ENCODE results near the gene NTMT2. TPM values are rescaled to one million over a fixed set of nuclear protein-coding genes. Genes with fewer than 3 reads are reported as not detected.
"Not testable (repeated sequence)": the region's sequence is repeated elsewhere in the genome, so short reads cannot be mapped to it uniquely, and the experiment has no call there.

The NTMT2 gene
- not detected for polyA plus RNA-seq (2013, experiment 1 of 2)
- 0.07 TPM for polyA plus RNA-seq (2013, experiment 2 of 2)

DNA sequence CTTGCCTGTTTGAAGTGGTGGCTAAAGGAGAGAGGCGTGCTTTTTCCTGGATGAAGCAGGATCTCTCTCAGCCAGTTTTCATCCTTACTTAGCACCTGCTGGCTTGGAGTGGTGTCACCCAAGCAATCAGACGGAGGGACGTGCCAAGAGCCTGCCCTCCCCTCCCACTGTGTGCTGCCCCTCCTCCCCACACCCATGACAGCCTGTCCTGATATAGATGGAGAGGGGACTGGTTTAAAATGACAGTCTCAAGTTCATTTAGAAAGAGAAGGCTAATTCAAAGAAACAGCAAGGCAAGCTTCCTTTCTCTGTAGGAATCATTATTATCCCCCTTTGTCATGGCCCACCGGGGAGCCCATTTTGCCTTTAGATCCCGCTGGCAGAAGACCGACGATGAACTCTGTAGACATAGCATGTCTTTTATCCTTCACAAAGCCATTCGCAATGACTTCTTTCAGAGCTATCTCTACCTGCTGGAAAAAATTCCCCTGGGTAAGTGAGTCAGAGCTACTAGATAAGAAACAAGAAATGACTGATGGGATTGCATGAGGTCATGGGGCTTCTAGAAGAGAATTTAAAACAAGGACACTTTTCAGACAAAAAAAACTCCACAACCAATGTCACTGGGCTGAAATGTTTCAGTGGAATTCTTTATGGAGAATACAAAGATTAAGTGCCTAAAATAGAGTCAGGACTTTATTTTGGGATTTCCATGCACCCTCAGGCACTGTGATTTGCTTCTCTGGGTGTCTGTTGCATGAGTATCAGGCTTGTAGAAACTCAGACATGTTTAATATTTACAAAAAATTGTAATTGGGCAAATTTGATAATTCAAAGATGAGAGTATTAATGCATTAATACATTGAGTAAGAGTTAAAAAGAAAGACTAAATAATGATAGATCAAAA is at the start of gene NTMT2:
Gene NTMT2 (plus strand): TSS at position 190 of the 907 bp plus-strand sequence. CDS start 149 bp downstream, at position 339.
- no CpG with 5 or more reads among the region's 8 CpGs for WGBS (ENCODE audit: extremely low coverage, insufficient coverage, low lambda C conversion rate)
- Histone ChIP-seq H2BK15ac (replicated peaks; ENCODE audit: low read depth) (no peak within 1 kb of the TSS), H3K79me1 (ENCODE audit: low read length) (no peaks in the 10 kb centered on the region), H3K56ac (ENCODE audit: low read length) (no peak within 1 kb of the TSS), H3K23ac (ENCODE audit: low read length) (no peak within 1 kb of the TSS), H3K4me3 (ENCODE audit: low read length) (no peak within 1 kb of the TSS), H3K4ac (ENCODE audit: low read depth, low read length) (no peak within 1 kb of the TSS), H2BK5ac (ENCODE audit: low read length) (no peak within 1 kb of the TSS), H3K9ac (ENCODE audit: low read length) (no peak within 1 kb of the TSS), H2BK120ac (ENCODE audit: low read depth, low read length) (no peak within 1 kb of the TSS), H4K5ac (ENCODE audit: low read length) (no peak within 1 kb of the TSS), H2AK5ac (ENCODE audit: low read length) (no peak within 1 kb of the TSS), H3K27me3 (ENCODE audit: insufficient read depth, low read length, poor library complexity) (no peaks in the 10 kb centered on the region), H3K79me2 (ENCODE audit: control insufficient read depth, insufficient read depth, low read length) (no peaks in the 10 kb centered on the region), H3K4me2 (ENCODE audit: low read length) (no peak within 1 kb of the TSS), H3K18ac (ENCODE audit: low read length) (no peak within 1 kb of the TSS), H3K36me3 (ENCODE audit: control insufficient read depth, insufficient read depth, low read length) (no peaks in the 10 kb centered on the region), H3K27ac (ENCODE audit: low read depth, low read length) (no peak within 1 kb of the TSS), H4K8ac (ENCODE audit: low read depth, low read length) (no peak within 1 kb of the TSS), H3K4me1 (ENCODE audit: control insufficient read depth, low read depth, low read length) (peaks cover 4% of the 10 kb centered on the region)
- DNase-seq = peak; percentile 94

DNA sequence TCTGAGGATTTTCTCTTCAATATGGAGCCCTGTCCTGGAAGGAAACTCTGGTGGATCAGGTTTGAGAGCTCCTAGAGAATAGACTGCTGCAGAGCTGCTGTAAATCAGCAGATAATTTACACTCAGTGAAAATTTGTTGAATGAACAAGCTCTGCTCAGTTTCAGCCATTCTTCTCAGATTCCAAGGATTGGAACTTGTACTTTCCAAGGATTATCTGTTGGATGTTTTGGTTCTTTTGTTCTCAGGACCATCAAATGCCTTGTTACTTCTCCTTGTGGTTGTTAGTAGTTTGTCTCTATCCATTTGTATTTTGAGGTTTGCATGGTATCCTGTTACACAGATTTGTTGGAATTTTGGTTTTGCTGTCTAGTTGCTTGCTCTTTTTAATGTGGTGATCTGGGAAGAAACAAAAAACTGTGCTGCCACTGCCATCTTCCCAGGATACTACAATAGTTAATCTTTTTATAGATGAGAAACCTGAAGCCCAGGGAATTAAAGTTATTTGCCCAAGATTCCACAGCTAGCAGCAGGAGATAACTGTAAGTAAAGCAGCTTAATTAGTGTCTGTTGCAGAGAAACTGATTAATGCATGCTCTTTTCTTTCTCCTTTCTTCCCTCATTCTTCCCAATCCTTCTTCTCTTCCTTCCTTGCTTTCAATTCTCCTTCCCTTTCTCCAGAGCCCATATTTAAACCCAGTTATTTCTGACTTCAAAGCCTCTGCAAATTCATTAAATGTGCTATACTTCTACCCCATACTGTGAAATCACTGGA is 49.6 kb upstream of the NTMT2 start:
- Histone ChIP-seq H3K4me2 (ENCODE audit: low read length) (no peak overlapping the region), H3K36me3 (ENCODE audit: control insufficient read depth, insufficient read depth, low read length) (no peaks in the 10 kb centered on the region), H3K79me1 (ENCODE audit: low read length) (no peaks in the 10 kb centered on the region), H3K27me3 (ENCODE audit: insufficient read depth, low read length, poor library complexity) (no peaks in the 10 kb centered on the region), H4K8ac (ENCODE audit: low read depth, low read length) (no peak overlapping the region), H3K4me1 (ENCODE audit: control insufficient read depth, low read depth, low read length) (no peaks in the 10 kb centered on the region), H2BK120ac (ENCODE audit: low read depth, low read length) (no peak overlapping the region), H4K5ac (ENCODE audit: low read length) (no peak overlapping the region), H3K4ac (ENCODE audit: low read depth, low read length) (no peak overlapping the region), H2AK5ac (ENCODE audit: low read length) (no peak overlapping the region), H2BK5ac (ENCODE audit: low read length) (no peak overlapping the region), H3K56ac (ENCODE audit: low read length) (no peak overlapping the region), H3K79me2 (ENCODE audit: control insufficient read depth, insufficient read depth, low read length) (no peaks in the 10 kb centered on the region), H3K18ac (ENCODE audit: low read length) (no peak overlapping the region), H3K27ac (ENCODE audit: low read depth, low read length) (no peak overlapping the region), H3K4me3 (ENCODE audit: low read length) (no peak overlapping the region), H2BK15ac (replicated peaks; ENCODE audit: low read depth) (no peak overlapping the region), H3K23ac (ENCODE audit: low read length) (no peak overlapping the region), H3K9ac (ENCODE audit: low read length) (no peak overlapping the region)
- DNase-seq = peak; percentile 2

DNA sequence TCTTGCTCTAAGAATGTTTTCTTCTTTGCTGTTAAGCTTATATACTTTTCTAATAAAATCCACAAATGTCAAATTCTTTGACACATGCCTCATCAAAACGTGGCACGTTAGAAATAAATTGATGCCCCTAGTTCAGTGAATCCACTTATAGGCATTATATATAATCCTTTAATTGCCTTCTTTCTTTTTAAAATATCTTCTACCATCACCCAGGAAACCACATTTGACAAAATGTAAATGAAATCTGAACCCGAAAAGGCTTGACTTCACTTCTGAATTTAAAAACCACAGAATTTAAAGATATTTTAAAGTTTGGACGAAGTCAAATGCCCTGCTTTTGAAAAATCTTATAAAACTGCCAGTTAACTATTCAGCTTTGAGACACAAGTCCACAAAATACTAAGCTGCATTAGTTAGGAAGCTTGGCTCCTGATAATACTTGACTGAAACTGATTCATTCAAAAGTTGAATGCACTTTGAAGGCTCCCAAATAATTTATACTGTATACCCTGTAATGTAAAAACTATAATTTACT is 48.9 kb upstream of the NTMT2 start:
- H3K23ac ChIP-seq (ENCODE audit: low read length) = no peak overlapping the region
- H2BK120ac ChIP-seq (ENCODE audit: low read depth, low read length) = no peak overlapping the region
- no peak overlapping the region for H4K5ac ChIP-seq (ENCODE audit: low read length)
- H3K36me3 ChIP-seq (ENCODE audit: control insufficient read depth, insufficient read depth, low read length) = no peaks in the 10 kb centered on the region
- H3K56ac ChIP-seq (ENCODE audit: low read length) = no peak overlapping the region
- no peak overlapping the region for H4K8ac ChIP-seq (ENCODE audit: low read depth, low read length)
- no peak overlapping the region for H2BK15ac ChIP-seq (replicated peaks; ENCODE audit: low read depth)
- H3K79me1 ChIP-seq (ENCODE audit: low read length) = no peaks in the 10 kb centered on the region
- no peak overlapping the region for H3K4me3 ChIP-seq (ENCODE audit: low read length)
- no peaks in the 10 kb centered on the region for H3K27me3 ChIP-seq (ENCODE audit: insufficient read depth, low read length, poor library complexity)
- H2AK5ac ChIP-seq (ENCODE audit: low read length) = no peak overlapping the region
- no peak overlapping the region for H3K4ac ChIP-seq (ENCODE audit: low read depth, low read length)
- no peak overlapping the region for H3K18ac ChIP-seq (ENCODE audit: low read length)
- H3K79me2 ChIP-seq (ENCODE audit: control insufficient read depth, insufficient read depth, low read length) = no peaks in the 10 kb centered on the region
- H3K4me2 ChIP-seq (ENCODE audit: low read length) = no peak overlapping the region
- no peak overlapping the region for H3K27ac ChIP-seq (ENCODE audit: low read depth, low read length)
- H3K9ac ChIP-seq (ENCODE audit: low read length) = no peak overlapping the region
- no peak overlapping the region for H2BK5ac ChIP-seq (ENCODE audit: low read length)
- WGBS (ENCODE audit: extremely low coverage, insufficient coverage, low lambda C conversion rate) = no CpG with 5 or more reads among the region's 4 CpGs
- no peak for DNase-seq
- H3K4me1 ChIP-seq (ENCODE audit: control insufficient read depth, low read depth, low read length) = no peaks in the 10 kb centered on the region

DNA sequence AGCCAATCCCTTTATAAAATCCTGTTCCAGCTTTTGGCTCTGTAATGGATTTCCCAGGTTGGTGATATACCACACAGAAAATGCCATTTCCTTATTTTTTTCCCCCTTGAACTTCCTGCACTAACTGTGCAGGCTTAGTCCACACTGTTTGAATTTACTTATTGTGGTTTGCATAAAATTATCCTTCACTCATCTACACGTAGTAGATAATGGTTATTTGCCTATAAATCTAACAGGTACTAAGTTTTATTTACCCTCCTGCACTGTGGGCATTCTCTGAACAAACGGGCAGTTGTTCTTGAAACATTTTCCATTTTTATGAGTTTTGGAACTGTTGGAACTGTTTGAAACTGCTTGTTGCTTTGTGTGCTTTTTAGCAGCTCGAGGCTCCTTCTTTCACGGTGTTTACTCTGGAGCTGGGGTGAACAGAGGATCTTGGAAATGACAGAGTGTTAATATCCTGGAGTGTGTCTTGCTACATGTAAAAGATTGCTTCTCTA is 48.3 kb upstream of the NTMT2 start:
- Histone ChIP-seq H3K36me3 (ENCODE audit: control insufficient read depth, insufficient read depth, low read length) (no peaks in the 10 kb centered on the region), H3K56ac (ENCODE audit: low read length) (no peak overlapping the region), H4K5ac (ENCODE audit: low read length) (no peak overlapping the region), H3K79me1 (ENCODE audit: low read length) (no peaks in the 10 kb centered on the region), H3K4ac (ENCODE audit: low read depth, low read length) (no peak overlapping the region), H3K23ac (ENCODE audit: low read length) (no peak overlapping the region), H2BK120ac (ENCODE audit: low read depth, low read length) (no peak overlapping the region), H3K4me3 (ENCODE audit: low read length) (no peak overlapping the region), H3K4me2 (ENCODE audit: low read length) (no peak overlapping the region), H3K79me2 (ENCODE audit: control insufficient read depth, insufficient read depth, low read length) (no peaks in the 10 kb centered on the region), H2BK15ac (replicated peaks; ENCODE audit: low read depth) (no peak overlapping the region), H4K8ac (ENCODE audit: low read depth, low read length) (no peak overlapping the region), H3K4me1 (ENCODE audit: control insufficient read depth, low read depth, low read length) (no peaks in the 10 kb centered on the region), H2BK5ac (ENCODE audit: low read length) (no peak overlapping the region), H3K27me3 (ENCODE audit: insufficient read depth, low read length, poor library complexity) (no peaks in the 10 kb centered on the region), H2AK5ac (ENCODE audit: low read length) (no peak overlapping the region), H3K27ac (ENCODE audit: low read depth, low read length) (no peak overlapping the region), H3K9ac (ENCODE audit: low read length) (no peak overlapping the region), H3K18ac (ENCODE audit: low read length) (no peak overlapping the region)
- DNase-seq = no peak
- no CpG with 5 or more reads among the region's 4 CpGs for WGBS (ENCODE audit: extremely low coverage, insufficient coverage, low lambda C conversion rate)

DNA sequence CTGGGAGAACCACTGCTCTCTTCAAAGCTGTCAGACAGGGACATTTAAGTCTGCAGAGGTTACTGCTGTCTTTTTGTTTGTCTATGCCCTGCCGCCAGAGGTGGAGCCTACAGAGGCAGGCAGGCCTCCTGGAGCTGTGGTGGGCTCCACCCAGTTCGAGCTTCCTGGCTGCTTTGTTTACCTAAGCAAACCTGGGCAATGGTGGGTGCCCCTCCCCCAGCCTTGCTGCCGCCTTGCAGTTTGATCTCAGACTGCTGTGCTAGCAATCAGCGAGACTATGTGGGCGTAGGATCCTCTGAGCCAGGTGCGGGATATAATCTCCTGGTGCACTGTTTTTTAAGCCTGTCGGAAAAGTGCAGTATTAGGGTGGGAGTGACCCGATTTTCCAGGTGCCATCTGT is 32.6 kb upstream of the NTMT2 start:
- not testable (repeated sequence) for H2AK5ac ChIP-seq (ENCODE audit: low read length); H2BK120ac ChIP-seq (ENCODE audit: low read depth, low read length); H3K36me3 ChIP-seq (ENCODE audit: control insufficient read depth, insufficient read depth, low read length); H3K23ac ChIP-seq (ENCODE audit: low read length); H3K56ac ChIP-seq (ENCODE audit: low read length); H4K5ac ChIP-seq (ENCODE audit: low read length); H3K4me3 ChIP-seq (ENCODE audit: low read length); H3K18ac ChIP-seq (ENCODE audit: low read length); H3K4me1 ChIP-seq (ENCODE audit: control insufficient read depth, low read depth, low read length); H3K9ac ChIP-seq (ENCODE audit: low read length); H4K8ac ChIP-seq (ENCODE audit: low read depth, low read length); H2BK15ac ChIP-seq (replicated peaks; ENCODE audit: low read depth); H3K27me3 ChIP-seq (ENCODE audit: insufficient read depth, low read length, poor library complexity); DNase-seq; H3K4me2 ChIP-seq (ENCODE audit: low read length); H3K4ac ChIP-seq (ENCODE audit: low read depth, low read length); H3K27ac ChIP-seq (ENCODE audit: low read depth, low read length); H3K79me1 ChIP-seq (ENCODE audit: low read length); H3K79me2 ChIP-seq (ENCODE audit: control insufficient read depth, insufficient read depth, low read length); H2BK5ac ChIP-seq (ENCODE audit: low read length)
- WGBS (ENCODE audit: extremely low coverage, insufficient coverage, low lambda C conversion rate) = no CpG with 5 or more reads among the region's 8 CpGs
